ENCODE measurements around the gene SHISA5. TPM values are rescaled to one million over a fixed set of nuclear protein-coding genes. Genes with fewer than 3 reads are reported as not detected.
"Not testable (repeated sequence)": the region's sequence is repeated elsewhere in the genome, so short reads cannot be mapped to it uniquely, and the experiment has no call there.

Gene SHISA5
- 244 and 245 TPM in 2 replicates for total RNA-seq

- intact Hi-C loops (cut with micrococcal nuclease), result no loop called here
These were observed at the start of gene SHISA5 for GRCh38 chr3:48504051-48504946. TSS of gene SHISA5 (minus strand) at chr3:48504174. CDS start at chr3:48504094, 80 bp downstream.

DNA sequence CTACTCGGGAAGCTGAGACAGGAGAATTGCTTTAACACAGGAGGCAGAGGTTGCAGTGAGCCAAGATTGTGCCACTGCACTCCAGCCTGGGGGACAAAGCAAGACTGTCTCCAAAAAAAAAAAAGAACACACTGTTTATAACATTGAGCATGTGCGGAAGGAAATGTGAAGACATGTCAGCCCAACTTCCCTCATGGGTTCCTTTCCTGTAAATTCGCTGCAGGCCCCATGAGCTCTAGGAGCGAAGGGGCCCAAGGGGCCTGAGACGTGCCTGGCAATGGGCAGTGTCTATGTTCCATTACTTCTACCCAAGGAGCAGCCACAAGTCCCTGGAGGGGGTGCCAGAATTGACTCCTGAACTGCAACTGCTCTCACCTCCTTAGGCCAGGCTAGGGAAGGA, 49.4 kb upstream of the SHISA5 start:
- intact Hi-C loops (cut with micrococcal nuclease), result no loop called here

GRCh38 chr3:48552111-48552951, 48.4 kb upstream of the SHISA5 start:
- intact Hi-C loops (cut with micrococcal nuclease), result no loop called here

- intact Hi-C loops (cut with micrococcal nuclease), result not testable (repeated sequence)
These were observed 47.7 kb upstream of the SHISA5 start for GRCh38 chr3:48551651-48552050.

DNA sequence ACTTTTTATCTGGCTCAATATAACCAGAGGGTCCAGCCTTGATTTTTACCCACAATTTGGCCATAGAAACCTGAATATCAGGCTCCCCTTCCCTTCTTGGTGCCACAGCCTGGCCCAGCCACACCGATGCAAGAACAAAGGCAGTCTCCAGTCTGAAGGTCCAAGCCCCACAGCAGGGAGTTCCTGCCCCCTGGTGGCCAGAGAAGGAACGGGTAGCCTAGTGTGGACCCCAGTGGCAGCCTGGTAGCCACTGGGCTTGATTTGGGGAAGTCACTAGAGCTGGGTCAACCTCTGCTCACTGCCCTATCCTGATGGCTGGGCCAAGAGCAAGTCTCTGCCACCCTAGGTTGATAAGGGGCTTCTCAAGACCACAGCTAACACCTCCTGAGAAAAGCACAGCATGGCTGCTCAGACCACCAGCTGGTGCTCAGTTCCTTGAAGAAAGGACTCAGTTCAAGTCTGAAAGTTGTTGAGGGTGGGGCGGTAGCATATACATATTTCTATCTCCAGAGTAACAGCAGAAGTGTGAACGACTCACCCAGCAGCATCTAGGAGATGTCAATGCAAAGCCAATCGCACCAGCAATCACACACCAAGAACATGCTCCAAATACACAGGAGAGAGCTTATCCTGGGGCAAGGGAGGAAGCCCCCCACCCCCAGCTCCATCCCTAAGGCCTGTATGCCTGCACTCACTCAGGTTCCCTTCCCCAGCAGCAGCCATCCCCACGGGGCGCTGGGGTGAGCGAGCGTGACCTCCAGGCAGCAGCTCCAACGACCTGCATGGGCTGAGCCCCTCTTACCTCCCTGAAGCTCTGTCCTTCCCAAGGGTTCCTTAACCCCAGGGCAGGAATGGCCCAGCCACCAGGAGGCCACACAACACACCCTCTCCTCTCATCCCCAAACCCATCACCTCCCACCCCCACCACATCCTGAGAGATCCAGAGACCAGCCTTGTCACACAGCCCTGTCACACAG, 45.0 kb upstream of the SHISA5 start:
- intact Hi-C loops (cut with micrococcal nuclease), result loop anchor here (1.0 to 2.0 kb wide), 7 partner anchors 42 to 276 kb away; partner anchors contain the start of genes ATRIP, CCDC51 and TMA7

DNA sequence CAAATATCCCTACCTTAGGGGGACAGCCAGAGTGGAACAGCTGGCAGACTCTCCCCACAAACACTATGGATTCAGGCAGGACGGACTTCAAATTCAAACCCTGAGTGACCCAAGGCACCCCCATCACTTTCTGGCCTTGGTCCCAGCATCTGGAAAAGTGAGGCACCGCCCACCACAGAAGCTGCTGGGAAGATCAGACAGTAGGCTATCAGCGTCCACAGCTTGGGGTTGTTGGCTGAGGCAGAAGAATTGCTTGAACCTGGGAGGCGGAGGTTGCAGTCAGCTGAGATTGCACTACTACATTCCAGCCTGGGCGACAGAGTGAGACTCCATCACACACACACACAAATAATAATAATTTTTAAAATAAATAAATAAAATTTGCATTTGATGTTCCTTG, 44.2 kb upstream of the SHISA5 start:
- intact Hi-C loops (cut with micrococcal nuclease), result loop anchor here (1.0 to 2.0 kb wide), 7 partner anchors 41 to 275 kb away; partner anchors contain the start of genes ATRIP, CCDC51 and TMA7

GRCh38 chr3:48546203-48546829, 42.3 kb upstream of the SHISA5 start:
- intact Hi-C loops (cut with micrococcal nuclease), result no loop called here

DNA sequence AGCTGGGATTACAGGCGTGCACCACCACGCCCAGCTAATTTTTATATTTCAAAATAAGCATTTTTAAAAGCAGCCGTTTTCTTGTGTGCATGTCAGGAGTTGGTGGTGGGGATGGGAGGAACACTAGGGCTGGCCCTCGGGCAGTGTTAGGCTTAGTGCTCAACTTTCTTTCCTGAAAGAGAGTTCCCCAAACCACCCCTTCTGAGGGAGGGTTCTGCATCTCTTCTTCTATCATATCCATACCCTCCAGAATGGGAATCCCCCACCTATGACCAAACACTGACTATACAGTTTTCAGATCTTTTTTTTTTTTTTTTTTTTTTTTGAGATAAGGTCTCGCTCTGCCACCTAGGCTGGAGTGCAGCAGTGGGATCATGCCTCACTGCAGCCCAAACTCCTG, 40.2 kb upstream of the SHISA5 start:
- intact Hi-C loops (cut with micrococcal nuclease), result no loop called here

GRCh38 chr3:48543271-48543866, 39.4 kb upstream of the SHISA5 start:
- intact Hi-C loops (cut with micrococcal nuclease), result no loop called here

- intact Hi-C loops (cut with micrococcal nuclease), result no loop called here
These were observed 34.5 kb upstream of the SHISA5 start for GRCh38 chr3:48538451-48538850.

GRCh38 chr3:48536785-48537184, 32.8 kb upstream of the SHISA5 start:
- intact Hi-C loops (cut with micrococcal nuclease), result no loop called here

GRCh38 chr3:48536116-48536515, 32.1 kb upstream of the SHISA5 start:
- intact Hi-C loops (cut with micrococcal nuclease), result no loop called here

DNA sequence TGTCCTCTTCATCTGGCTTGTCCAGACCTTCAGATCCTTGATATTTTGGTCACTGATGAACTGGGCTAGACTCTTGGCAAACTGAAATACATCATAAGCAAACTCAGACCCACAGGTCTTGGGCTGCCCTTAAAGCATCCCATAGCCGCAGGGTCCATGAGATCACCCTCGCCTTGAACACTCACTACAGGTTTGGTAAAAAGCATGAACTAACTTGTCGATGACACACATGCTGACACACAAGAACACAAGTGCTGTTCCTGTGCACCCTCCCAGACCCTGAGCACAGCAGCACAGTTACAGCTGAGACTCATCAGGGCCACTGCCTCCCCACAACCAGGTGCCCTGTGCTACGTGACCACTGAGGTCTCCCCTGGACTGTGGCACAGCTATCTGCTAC, 31.6 kb upstream of the SHISA5 start:
- intact Hi-C loops (cut with micrococcal nuclease), result no loop called here

- intact Hi-C loops (cut with micrococcal nuclease), result no loop called here
These were observed 29.0 kb upstream of the SHISA5 start for GRCh38 chr3:48532977-48533337.

DNA sequence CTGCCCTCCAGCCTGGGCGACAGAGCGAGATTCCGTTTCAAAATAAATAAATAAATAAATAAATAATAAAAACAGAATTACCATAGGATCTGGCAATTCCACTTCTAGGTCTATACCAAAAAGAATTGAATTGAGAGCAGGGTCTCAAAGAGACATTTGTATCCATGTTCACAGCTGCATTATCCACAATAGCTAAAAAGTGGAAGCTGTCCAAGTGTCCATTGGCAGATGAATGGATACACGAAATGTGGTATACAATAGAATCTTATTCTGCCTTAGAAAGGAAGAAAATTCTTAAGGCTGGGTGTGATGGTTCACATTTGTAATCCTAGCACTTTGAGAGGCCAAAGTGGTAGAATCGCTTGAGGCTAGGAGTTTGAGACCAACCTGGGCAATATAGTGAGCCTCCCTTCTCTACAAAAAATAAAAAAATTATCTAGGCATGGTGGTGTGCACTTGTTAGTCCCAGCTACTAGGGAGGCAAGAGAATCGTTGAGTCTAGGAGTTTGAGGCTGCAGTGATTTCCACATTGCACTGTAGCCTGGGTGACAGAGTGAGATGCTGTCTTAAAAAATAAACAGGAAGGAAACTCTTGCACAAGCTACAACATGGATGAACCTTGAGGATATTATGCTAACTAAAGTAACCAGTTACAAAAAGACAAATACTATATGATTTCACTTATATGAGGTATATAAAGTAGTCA, 28.4 kb upstream of the SHISA5 start:
- intact Hi-C loops (cut with micrococcal nuclease), result no loop called here

DNA sequence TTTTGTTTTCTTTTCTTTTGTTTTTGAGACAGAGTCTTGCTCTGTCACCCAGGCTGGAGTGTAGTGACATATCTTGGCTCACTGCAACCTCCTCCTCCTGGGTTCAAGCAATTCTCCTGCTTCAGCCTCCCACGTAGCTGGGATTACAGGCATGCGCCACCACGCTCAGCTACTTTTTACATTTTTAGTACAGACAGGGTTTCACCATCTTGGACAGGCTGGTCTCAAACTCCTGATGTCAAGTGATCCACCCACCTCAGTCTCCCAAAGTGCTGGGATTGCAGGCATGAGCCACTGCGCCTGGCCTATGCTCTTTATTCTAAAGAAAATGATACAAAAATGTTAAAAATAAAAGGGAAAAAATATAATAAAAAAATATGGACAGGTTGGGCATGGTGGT, 26.7 kb upstream of the SHISA5 start:
- intact Hi-C loops (cut with micrococcal nuclease), result not testable (repeated sequence)

DNA sequence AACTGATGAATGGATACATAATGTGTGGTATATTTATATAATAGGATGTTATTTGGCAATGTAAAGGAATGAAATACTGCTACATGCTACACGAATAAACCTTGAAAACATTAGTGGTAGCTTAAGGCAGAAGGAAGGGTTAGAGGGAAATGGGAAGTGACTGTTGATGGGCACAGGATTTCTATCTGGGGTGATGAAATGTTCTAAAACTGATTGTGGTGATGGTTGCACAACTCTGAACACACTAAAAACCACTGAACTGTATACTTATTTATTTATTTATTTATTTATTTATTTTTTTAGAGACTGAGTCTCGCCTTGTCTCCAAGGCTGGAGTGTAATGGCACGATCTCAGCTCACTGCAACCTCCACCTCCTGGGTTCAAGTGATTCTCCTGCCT, 24.8 kb upstream of the SHISA5 start:
- intact Hi-C loops (cut with micrococcal nuclease), result no loop called here

GRCh38 chr3:48528048-48528447, 24.1 kb upstream of the SHISA5 start:
- intact Hi-C loops (cut with micrococcal nuclease), result no loop called here

DNA sequence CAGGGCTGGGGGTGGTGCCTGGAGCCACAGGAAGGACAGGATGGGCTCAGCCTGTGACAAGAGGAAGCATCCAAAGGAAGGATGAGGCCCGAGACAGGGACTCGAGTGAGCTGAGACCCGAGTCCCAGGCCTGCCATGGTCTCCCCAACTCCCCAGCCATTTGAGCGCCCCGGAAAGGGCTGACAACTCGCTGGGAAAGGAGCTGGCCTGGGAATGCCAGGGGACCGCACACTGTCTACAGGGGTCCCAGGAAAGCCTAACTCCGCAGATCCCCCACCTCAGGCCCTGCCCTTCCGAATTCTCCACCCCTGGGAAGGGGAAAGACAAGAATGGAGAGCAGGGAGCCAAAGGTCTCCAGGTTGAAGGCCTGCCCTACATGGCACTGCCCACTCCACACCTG, 21.0 kb upstream of the SHISA5 start:
- intact Hi-C loops (cut with micrococcal nuclease), result no loop called here
